GM21528 (cell line): Measurements from ENCODE around the gene STARD7.

Experiments
- ATAC-seq: cut with Tn5 transposase; IDR thresholded peaks from one replicate; pipeline ENCODE4 v1.9.1; 2021; ENCODE audit warnings: mild to moderate bottlenecking, moderate library complexity; ENCODE audit not compliant: unreplicated experiment, low FRiP score

The STARD7 gene

GRCh38 chr2:96138179-96139145, 70.2 kb downstream of the STARD7 start, which contains the start of gene ASTL:
Gene ASTL, minus strand, starts transcription at chr2:96138502. Its CDS starts 66 bp downstream, at chr2:96138436.
- ATAC-seq: no peak

GRCh38 chr2:96137321-96138178, 71.1 kb downstream of the STARD7 start:
- ATAC-seq: no peak

- ATAC-seq: no peak
Measured at GRCh38 chr2:96136129-96136720, 72.4 kb downstream of the STARD7 start.

GRCh38 chr2:96135621-96136020, 73.0 kb downstream of the STARD7 start:
- no peak for ATAC-seq

GRCh38 chr2:96135171-96135570, 73.5 kb downstream of the STARD7 start:
- no peak for ATAC-seq
